SK-N-DZ (cell line): ENCODE data around the gene NNT.
"Not testable (repeated sequence)": the region's sequence is repeated elsewhere in the genome, so short reads cannot be mapped to it uniquely, and the experiment has no call there.

Experiments
- DNase-seq: peaks from one replicate; pipeline ENCODE4 v3.0.0-alpha.2; 2015; ENCODE audit warnings: low spot score

The NNT gene

GRCh38 chr5:43702815-43703214 lies 99.8 kb downstream of the NNT start:
- no peak for DNase-seq

GRCh38 chr5:43704243-43704642 lies 101.3 kb downstream of the NNT start:
- no peak for DNase-seq

GRCh38 chr5:43706576-43706975 lies 103.6 kb downstream of the NNT start:
- DNase-seq = not testable (repeated sequence)

GRCh38 chr5:43711496-43711895 lies 108.5 kb downstream of the NNT start:
- no peak for DNase-seq

- no peak for DNase-seq
Measured at GRCh38 chr5:43712081-43712480, 109.1 kb downstream of the NNT start.

GRCh38 chr5:43719783-43720182 lies 116.8 kb downstream of the NNT start:
- not testable (repeated sequence) for DNase-seq

- no peak for DNase-seq
Measured at GRCh38 chr5:43728581-43728980, 125.6 kb downstream of the NNT start.

- peak; percentile 46 for DNase-seq
Measured at GRCh38 chr5:43729846-43730478, 127.0 kb downstream of the NNT start.

GRCh38 chr5:43730832-43731342 lies 127.9 kb downstream of the NNT start:
- DNase-seq = no peak

GRCh38 chr5:43731573-43731972 lies 128.6 kb downstream of the NNT start:
- DNase-seq = no peak

GRCh38 chr5:43745923-43746548 lies 143.1 kb downstream of the NNT start:
- not testable (repeated sequence) for DNase-seq

- DNase-seq = no peak
Measured at GRCh38 chr5:43750809-43751208, 147.8 kb downstream of the NNT start.

GRCh38 chr5:43753069-43753468 lies 150.1 kb downstream of the NNT start:
- DNase-seq = no peak
